HCT116 (cell line): ENCODE data around the gene ANKRD13B. TPM values are rescaled to one million over a fixed set of nuclear protein-coding genes. Genes with fewer than 3 reads are reported as not detected.

Experiments
- ATAC-seq: fragments of 200-7000 bp; cut with Tn5 transposase; 2 replicates; pipeline ENCODE4 v1.9.1; 2020; ENCODE audit warnings: mild to moderate bottlenecking, moderate library complexity
- BruUV-seq: library from RNA; stranded (reverse); fragments of 400-500 nt; replicated peaks from 2 replicates; lab custom pipeline; 2021; lab: Mats Ljungman, UMichigan
- CTCF ChIA-PET: fragments of 300-600 bp; sonication (Branson Sonifier 250); formaldehyde crosslinking; loops from one replicate; lab custom pipeline; 2021; ENCODE audit warnings: antibody characterized with exemption; lab: Charles Lee
- POLR2A ChIA-PET: fragments of 300-600, 350-600 bp; sonication (Branson Sonifier 250); formaldehyde crosslinking; loops from one replicate; lab custom pipeline; 2021; ENCODE audit warnings: antibody characterized with exemption; lab: Charles Lee
- RAD21 ChIA-PET, 2 experiments: fragments of 300-600 bp; sonication (Branson Sonifier 250); formaldehyde crosslinking; loops; one replicate each; lab custom pipeline; 2023; ENCODE audit warnings: low total read pairs in 2 of 2; ENCODE audit not compliant: uncharacterized antibody in 2 of 2, unreplicated experiment in 2 of 2, low non-redundant PET in 1 of 2; lab: Charles Lee
- DNase-seq: peaks from one replicate; pipeline ENCODE4 v3.0.0-alpha.2; 2010; ENCODE audit warnings: low read depth, low spot score
- H2AFZ ChIP-seq: fragments of 200-600 bp; shearing (Covaris generic), sonication (generic); 2 replicates; pipeline ENCODE4 v1.6.1; 2017; ENCODE audit warnings: low read depth, mixed run types, mixed read lengths, antibody characterized with exemption, low read length; ENCODE audit not compliant: poor library complexity, severe bottlenecking
- H3K27ac ChIP-seq: 2 replicates; pipeline ENCODE4 v1.5.1; 2012; ENCODE audit warnings: low read depth, low read length
- H3K27me3 ChIP-seq: fragments of 200-600 bp; sonication (generic); 2 replicates; pipeline ENCODE4 v1.6.1; 2016; ENCODE audit warnings: mixed run types, low read length, mixed read lengths; ENCODE audit not compliant: insufficient read depth
- H3K36me3 ChIP-seq, 2 experiments: fragments of 200-500 bp in 1 of 2; fragments of 200-600 bp in 1 of 2; sonication (Bioruptor generic) in 1 of 2; sonication (generic) in 1 of 2; 2 replicates each; pipeline versions ENCODE4 v1.5.1 to v1.6.1; 2014 to 2016; ENCODE audit warnings: low read length in 2 of 2, inconsistent platforms in 1 of 2, mixed read lengths in 1 of 2, mixed run types in 1 of 2; ENCODE audit not compliant: insufficient read depth in 2 of 2, control insufficient read depth in 1 of 2
- H3K4me1 ChIP-seq, 2 experiments: fragments of 200-600 bp in 1 of 2; sonication (generic) in 1 of 2; 2 replicates each; pipeline versions ENCODE4 v1.5.1 to v1.6.1; 2012 to 2017; ENCODE audit warnings: low read length in 2 of 2, inconsistent platforms in 1 of 2, mild to moderate bottlenecking in 1 of 2, mixed read lengths in 1 of 2, mixed run types in 1 of 2, moderate library complexity in 1 of 2; ENCODE audit not compliant: insufficient read depth in 2 of 2, control insufficient read depth in 1 of 2
- H3K4me2 ChIP-seq: fragments of 200-600 bp; sonication (generic); 2 replicates; pipeline ENCODE4 v1.6.1; 2017; ENCODE audit warnings: mixed run types, low read length, mixed read lengths
- H3K4me3 ChIP-seq, 2 experiments: fragments of 200-600 bp in 1 of 2; sonication (generic) in 1 of 2; replicated peaks in 1 of 2; 2 replicates each; pipeline ENCODE4 v1.5.1; 2011 to 2016; ENCODE audit warnings: low read length in 2 of 2, control low read depth in 1 of 2, low read depth in 1 of 2, mild to moderate bottlenecking in 1 of 2, mixed read lengths in 1 of 2, mixed run types in 1 of 2
- H3K79me2 ChIP-seq: fragments of 200-600 bp; sonication (generic); 2 replicates; pipeline ENCODE4 v1.6.1; 2017; ENCODE audit warnings: mild to moderate bottlenecking, mixed run types, low read length, moderate library complexity, mixed read lengths; ENCODE audit not compliant: insufficient read depth
- H3K9ac ChIP-seq: fragments of 200-600 bp; sonication (generic); 2 replicates; pipeline ENCODE4 v1.6.1; 2016; ENCODE audit warnings: low read length, mixed read lengths
- H3K9me2 ChIP-seq: fragments of 200-600 bp; sonication (generic), shearing (Covaris generic); 2 replicates; pipeline ENCODE4 v1.6.1; 2017; ENCODE audit warnings: mixed run types, mild to moderate bottlenecking, moderate library complexity; ENCODE audit not compliant: insufficient read depth
- H3K9me3 ChIP-seq, 2 experiments: fragments of 200-500 bp in 1 of 2; fragments of 200-600 bp in 1 of 2; sonication (Bioruptor generic) in 1 of 2; sonication (generic) in 1 of 2; 2 replicates each; pipeline ENCODE4 v1.6.1; 2014 to 2017; ENCODE audit warnings: low read length in 2 of 2, mixed read lengths in 2 of 2, inconsistent platforms in 1 of 2, low read depth in 1 of 2, mild to moderate bottlenecking in 1 of 2, mixed run types in 1 of 2, moderate library complexity in 1 of 2; ENCODE audit not compliant: control insufficient read depth in 1 of 2, insufficient read depth in 1 of 2
- H4K20me1 ChIP-seq: fragments of 200-600 bp; sonication (generic), shearing (Covaris generic); 2 replicates; pipeline ENCODE4 v1.6.1; 2017; ENCODE audit warnings: mixed run types, mild to moderate bottlenecking, moderate library complexity; ENCODE audit not compliant: insufficient read depth
- CBX3 ChIP-seq: IDR thresholded peaks from 2 replicates; pipeline ENCODE4 v1.6.1; 2012; ENCODE audit warnings: low read depth
- EGR1 ChIP-seq: IDR thresholded peaks from 2 replicates; pipeline ENCODE4 v1.6.1; 2012; ENCODE audit warnings: low read depth
- EZH2 ChIP-seq: fragments of 200-600 bp; sonication (generic); IDR thresholded peaks from 2 replicates; pipeline ENCODE4 v1.6.1; 2017; ENCODE audit warnings: antibody characterized with exemption, mixed run types
- FOSL1 ChIP-seq: IDR thresholded peaks from 2 replicates; pipeline ENCODE4 v1.6.1; 2012; ENCODE audit warnings: low read depth
- JUND ChIP-seq: IDR thresholded peaks from 2 replicates; pipeline ENCODE4 v1.6.1; 2012
- POLR2A ChIP-seq: IDR thresholded peaks from 2 replicates; pipeline ENCODE4 v1.7.0; 2011; ENCODE audit warnings: borderline replicate concordance; ENCODE audit not compliant: insufficient read depth, insufficient read length; ENCODE audit errors: extremely low read depth
- POLR2AphosphoS5 ChIP-seq: IDR thresholded peaks from 2 replicates; pipeline ENCODE4 v1.6.1; 2011; ENCODE audit warnings: mild to moderate bottlenecking, low read depth, low read length, moderate library complexity
- RAD21 ChIP-seq: IDR thresholded peaks from 2 replicates; pipeline ENCODE4 v1.6.1; 2012; ENCODE audit warnings: low read depth, mild to moderate bottlenecking
- SIN3A ChIP-seq: IDR thresholded peaks from 2 replicates; pipeline ENCODE4 v1.6.1; 2012; ENCODE audit warnings: low read depth
- SRF ChIP-seq: IDR thresholded peaks from 2 replicates; pipeline ENCODE4 v1.6.1; 2012; ENCODE audit warnings: low read depth
- TCF7L2 ChIP-seq: IDR thresholded peaks from 2 replicates; pipeline ENCODE4 v1.7.0; 2011; ENCODE audit warnings: borderline replicate concordance, inconsistent platforms; ENCODE audit not compliant: insufficient read depth, insufficient read length; ENCODE audit errors: extremely low read depth
- intact Hi-C: fragments of 100-400 bp; cut with micrococcal nuclease; formaldehyde crosslinking; loops from 2 replicates; pipeline ENCODE4 v1.10.0; 2022
- total RNA-seq: library from RNA; stranded (reverse); gene quantifications from one replicate; pipeline ENCODE4 v1.2.1, GENCODE V29; 2021; ENCODE audit not compliant: unreplicated experiment
- TF ChIP-seq, protein P1 (sequence below): IDR thresholded peaks from 2 replicates; pipeline ENCODE4 v1.6.1; 2012
- TF ChIP-seq, protein P2 (sequence below), 3 experiments: fragments of 200-600 bp in 1 of 3; sonication (generic) in 1 of 3; IDR thresholded peaks in 2 of 3; conservative IDR thresholded peaks in 1 of 3; 2 replicates each; pipeline ENCODE4 v1.5.1; 2012 to 2017; ENCODE audit warnings: low read depth in 2 of 3, low read length in 2 of 3, antibody characterized with exemption in 1 of 3, borderline replicate concordance in 1 of 3, control low read depth in 1 of 3, mild to moderate bottlenecking in 1 of 3, mixed read lengths in 1 of 3, mixed run types in 1 of 3, moderate library complexity in 1 of 3; ENCODE audit not compliant: insufficient read depth in 1 of 3

The ANKRD13B gene
- total RNA-seq, 1 experiment from 2014 or later: 27.4 TPM

DNA sequence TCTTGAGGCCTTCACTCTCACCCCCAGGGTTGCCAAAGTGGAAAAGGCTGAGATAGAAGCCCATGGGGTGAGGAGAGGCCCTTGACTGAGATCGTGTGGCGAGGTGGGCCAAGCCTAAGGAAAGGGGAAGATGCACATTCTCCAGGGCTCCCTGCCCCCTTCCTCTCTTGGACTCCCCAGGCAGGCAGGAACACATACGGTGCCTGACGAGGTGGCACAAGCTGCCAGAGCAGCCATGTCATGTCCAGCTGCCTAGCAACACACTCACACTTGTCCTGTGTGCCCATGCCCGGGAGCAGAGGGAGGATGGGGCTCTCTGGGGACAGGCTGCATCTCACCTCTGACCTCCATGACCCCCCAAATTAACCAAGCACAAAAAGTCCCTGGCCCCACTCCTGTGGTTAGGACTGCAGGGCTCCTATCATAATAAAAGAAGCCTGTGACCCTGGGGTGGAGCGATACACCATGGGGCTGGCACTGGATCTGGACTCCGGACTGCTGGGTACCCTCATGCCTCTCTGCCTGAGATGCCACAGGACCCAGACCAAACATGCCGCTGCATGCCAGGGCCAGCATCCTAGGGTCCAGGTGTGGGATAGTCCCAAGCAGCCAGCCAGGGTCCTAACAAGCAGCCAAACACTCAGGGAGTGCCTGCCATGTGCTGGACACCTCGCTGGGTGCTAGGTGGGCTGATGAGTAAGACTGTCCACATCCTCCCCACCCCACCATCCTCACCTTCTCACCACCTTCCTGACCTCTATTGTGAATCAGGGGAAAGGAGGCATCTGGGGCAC is 6.1 kb upstream of the ANKRD13B start:
- Histone ChIP-seq H3K36me3 (no peaks in the 10 kb centered on the region), H3K9me2 (no peaks in the 10 kb centered on the region), H3K4me3 (no peak overlapping the region), H3K79me2 (peaks cover 62% of the 10 kb centered on the region), H4K20me1 (no peaks in the 10 kb centered on the region), H3K9ac (no peak overlapping the region), H2AFZ (no peak overlapping the region), H3K4me2 (peak overlapping the region; percentile 93), H3K4me1 (peaks cover 22 to 61% of the 10 kb centered on the region in 2 experiments), H3K9me3 (no peaks in the 10 kb centered on the region), H3K27me3 (no peaks in the 10 kb centered on the region), H3K27ac (no peak overlapping the region)
- intact Hi-C loops: no loop called here
- POLR2A ChIA-PET: no interaction called here
- CTCF ChIA-PET: interaction anchor here (1.3 kb wide), 1 partner anchor 31 kb away, joined by 3 read pairs; no protein-coding TSS in a partner anchor
- ATAC-seq (no peak), DNase-seq (no peak)
- TF ChIP-seq SRF (no peak), POLR2AphosphoS5 (no peak), RAD21 (no peak), FOSL1 (no peak), EZH2 (no peak), CBX3 (no peak), EGR1 (no peak), TCF7L2 (no peak), SIN3A (no peak), JUND (no peak), POLR2A (no peak)
- TF ChIP-seq, protein P1, sequence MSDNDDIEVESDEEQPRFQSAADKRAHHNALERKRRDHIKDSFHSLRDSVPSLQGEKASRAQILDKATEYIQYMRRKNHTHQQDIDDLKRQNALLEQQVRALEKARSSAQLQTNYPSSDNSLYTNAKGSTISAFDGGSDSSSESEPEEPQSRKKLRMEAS: no peak
- RAD21 ChIA-PET: no interaction called here
- no TSS peak for BruUV-seq

DNA sequence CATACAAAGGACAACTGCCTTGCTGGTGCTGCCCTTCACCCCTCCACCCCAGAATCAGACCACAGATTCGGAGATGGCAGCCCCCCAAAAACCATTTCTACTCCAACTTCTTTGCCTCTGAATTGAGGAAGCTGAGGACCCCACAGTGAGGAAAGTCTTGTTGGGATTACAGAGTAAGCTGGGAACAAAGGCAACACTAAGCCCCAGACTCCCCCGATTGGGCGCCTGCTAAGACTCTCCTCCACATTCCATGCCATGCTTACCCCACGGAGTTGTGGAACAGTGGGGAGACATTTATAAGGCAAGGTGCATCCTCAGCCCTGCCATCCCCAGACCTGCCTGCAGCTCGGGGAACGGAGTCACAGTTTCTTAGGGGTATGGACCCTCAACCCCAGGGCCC is 5.3 kb upstream of the ANKRD13B start:
- DNase-seq: no peak
- no peaks in the 10 kb centered on the region for H3K9me2 ChIP-seq
- BruUV-seq: no TSS peak
- RAD21 ChIA-PET: no interaction called here
- ATAC-seq: no peak
- POLR2A ChIA-PET: no interaction called here
- intact Hi-C loops: no loop called here
- no peak overlapping the region for H3K27ac ChIP-seq
- peaks cover 29 to 69% of the 10 kb centered on the region in 2 experiments for H3K4me1 ChIP-seq
- H3K79me2 ChIP-seq: peaks cover 62% of the 10 kb centered on the region
- H3K4me3 ChIP-seq: peak overlapping the region; percentile 86 to 96
- peak overlapping the region; percentile 83; the same call in 1 of the 2 replicates for H3K9ac ChIP-seq
- H3K9me3 ChIP-seq: no peaks in the 10 kb centered on the region
- H3K27me3 ChIP-seq: no peaks in the 10 kb centered on the region
- peak overlapping the region; percentile 93 for H3K4me2 ChIP-seq
- no peak overlapping the region for H2AFZ ChIP-seq
- H4K20me1 ChIP-seq: no peaks in the 10 kb centered on the region
- TF ChIP-seq RAD21: no peak
- TF ChIP-seq EGR1: no peak
- TF ChIP-seq, protein P1: no peak
- TF ChIP-seq, protein P2, sequence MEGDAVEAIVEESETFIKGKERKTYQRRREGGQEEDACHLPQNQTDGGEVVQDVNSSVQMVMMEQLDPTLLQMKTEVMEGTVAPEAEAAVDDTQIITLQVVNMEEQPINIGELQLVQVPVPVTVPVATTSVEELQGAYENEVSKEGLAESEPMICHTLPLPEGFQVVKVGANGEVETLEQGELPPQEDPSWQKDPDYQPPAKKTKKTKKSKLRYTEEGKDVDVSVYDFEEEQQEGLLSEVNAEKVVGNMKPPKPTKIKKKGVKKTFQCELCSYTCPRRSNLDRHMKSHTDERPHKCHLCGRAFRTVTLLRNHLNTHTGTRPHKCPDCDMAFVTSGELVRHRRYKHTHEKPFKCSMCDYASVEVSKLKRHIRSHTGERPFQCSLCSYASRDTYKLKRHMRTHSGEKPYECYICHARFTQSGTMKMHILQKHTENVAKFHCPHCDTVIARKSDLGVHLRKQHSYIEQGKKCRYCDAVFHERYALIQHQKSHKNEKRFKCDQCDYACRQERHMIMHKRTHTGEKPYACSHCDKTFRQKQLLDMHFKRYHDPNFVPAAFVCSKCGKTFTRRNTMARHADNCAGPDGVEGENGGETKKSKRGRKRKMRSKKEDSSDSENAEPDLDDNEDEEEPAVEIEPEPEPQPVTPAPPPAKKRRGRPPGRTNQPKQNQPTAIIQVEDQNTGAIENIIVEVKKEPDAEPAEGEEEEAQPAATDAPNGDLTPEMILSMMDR (IDR thresholded peaks at IDR 0.05 in 2 of 3, conservative IDR thresholded peaks at IDR 0.05 in 1 of 3; ENCODE audit: borderline replicate concordance in 1 of 3, insufficient read depth in 1 of 3, low read depth in 2 of 3, low read length in 2 of 3): no peak
- CTCF ChIA-PET: no interaction called here
- H3K36me3 ChIP-seq: no peaks in the 10 kb centered on the region
